ENCODE measurements around the gene UBN1. TPM values are rescaled to one million over a fixed set of nuclear protein-coding genes. Genes with fewer than 3 reads are reported as not detected.

Gene UBN1
- polyA plus RNA-seq, 1 donor (not counting 4 experiments of a cell fraction or from before 2014, with no cell fraction given) = 11.5 TPM

DNA sequence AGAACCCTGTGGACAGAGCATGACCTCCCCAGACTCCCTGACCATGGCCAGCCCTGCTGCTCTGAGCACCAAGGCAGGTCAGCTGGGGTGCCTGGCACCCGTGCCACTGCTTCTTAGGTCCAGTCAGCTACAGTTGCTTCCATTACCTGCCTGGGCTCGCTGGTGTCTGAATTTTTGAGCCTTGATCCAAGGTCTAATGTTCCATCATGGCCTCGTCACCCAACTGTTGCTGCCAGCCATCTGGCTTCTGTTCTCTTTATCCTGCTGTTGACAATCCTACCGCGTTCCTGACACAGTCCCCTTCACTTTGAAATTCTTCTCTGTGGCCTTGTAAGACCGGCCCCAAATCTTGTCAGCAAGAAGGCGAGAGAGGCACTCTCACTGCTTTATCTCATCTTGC lies 16.9 kb upstream of the UBN1 start:
- Histone ChIP-seq H2AFZ (ENCODE audit: control insufficient read depth, low read length) (no peak overlapping the region), H3K9ac (ENCODE audit: control insufficient read depth, extremely low read depth, insufficient read depth, low read length) (no peak overlapping the region), H3K9me1 (ENCODE audit: control insufficient read depth, extremely low read depth, insufficient read depth, low read length) (no peaks in the 10 kb centered on the region), H3K4me2 (ENCODE audit: control insufficient read depth, extremely low read depth, insufficient read depth, low read depth, low read length) (no peak overlapping the region), H3K79me2 (ENCODE audit: control insufficient read depth, insufficient read depth, low read length) (peaks cover 16% of the 10 kb centered on the region), H4K20me1 (ENCODE audit: control insufficient read depth, extremely low read depth, insufficient read depth, low read length) (no peaks in the 10 kb centered on the region), H3K4me3 (ENCODE audit: control insufficient read depth in 2 of 3, extremely low read depth in 1 of 3, insufficient read depth in 2 of 3, low read depth in 1 of 3, low read length in 3 of 3) (no peak overlapping the region), H3K27me3 (ENCODE audit: control insufficient read depth, extremely low read depth, insufficient read depth, low read length) (no peaks in the 10 kb centered on the region), H3K9me3 (ENCODE audit: control insufficient read depth, low read depth, low read length) (no peaks in the 10 kb centered on the region), H3K27ac (ENCODE audit: control insufficient read depth, insufficient read depth, low read length) (no peak overlapping the region), H3K36me3 (ENCODE audit: control insufficient read depth in 2 of 2, extremely low read depth in 1 of 2, insufficient read depth in 2 of 2, low read length in 2 of 2) (peaks cover 41 to 57% of the 10 kb centered on the region in 2 experiments), H3K4me1 (ENCODE audit: control insufficient read depth, extremely low read depth, insufficient read depth, low read length) (no peaks in the 10 kb centered on the region)
- FAIRE-seq (no peak), DNase-seq (ENCODE audit: low read depth, low spot score) (no peak)
- TF ChIP-seq, protein P1, sequence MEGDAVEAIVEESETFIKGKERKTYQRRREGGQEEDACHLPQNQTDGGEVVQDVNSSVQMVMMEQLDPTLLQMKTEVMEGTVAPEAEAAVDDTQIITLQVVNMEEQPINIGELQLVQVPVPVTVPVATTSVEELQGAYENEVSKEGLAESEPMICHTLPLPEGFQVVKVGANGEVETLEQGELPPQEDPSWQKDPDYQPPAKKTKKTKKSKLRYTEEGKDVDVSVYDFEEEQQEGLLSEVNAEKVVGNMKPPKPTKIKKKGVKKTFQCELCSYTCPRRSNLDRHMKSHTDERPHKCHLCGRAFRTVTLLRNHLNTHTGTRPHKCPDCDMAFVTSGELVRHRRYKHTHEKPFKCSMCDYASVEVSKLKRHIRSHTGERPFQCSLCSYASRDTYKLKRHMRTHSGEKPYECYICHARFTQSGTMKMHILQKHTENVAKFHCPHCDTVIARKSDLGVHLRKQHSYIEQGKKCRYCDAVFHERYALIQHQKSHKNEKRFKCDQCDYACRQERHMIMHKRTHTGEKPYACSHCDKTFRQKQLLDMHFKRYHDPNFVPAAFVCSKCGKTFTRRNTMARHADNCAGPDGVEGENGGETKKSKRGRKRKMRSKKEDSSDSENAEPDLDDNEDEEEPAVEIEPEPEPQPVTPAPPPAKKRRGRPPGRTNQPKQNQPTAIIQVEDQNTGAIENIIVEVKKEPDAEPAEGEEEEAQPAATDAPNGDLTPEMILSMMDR (optimal IDR thresholded peaks at IDR 0.05 in 1 of 3, IDR thresholded peaks at IDR 0.05 in 1 of 3, conservative IDR thresholded peaks at IDR 0.05 in 1 of 3; ENCODE audit: extremely low read depth in 1 of 3, insufficient read depth in 2 of 3, low read length in 3 of 3) = no peak
- no peak for TF ChIP-seq EZH2 (IDR thresholded peaks at IDR 0.05; ENCODE audit: low read length)
- dilution Hi-C loops (cut with MboI; ENCODE audit: extremely low pct_ligation_motif_present, low sequenced_read_pairs) = no loop called here

DNA sequence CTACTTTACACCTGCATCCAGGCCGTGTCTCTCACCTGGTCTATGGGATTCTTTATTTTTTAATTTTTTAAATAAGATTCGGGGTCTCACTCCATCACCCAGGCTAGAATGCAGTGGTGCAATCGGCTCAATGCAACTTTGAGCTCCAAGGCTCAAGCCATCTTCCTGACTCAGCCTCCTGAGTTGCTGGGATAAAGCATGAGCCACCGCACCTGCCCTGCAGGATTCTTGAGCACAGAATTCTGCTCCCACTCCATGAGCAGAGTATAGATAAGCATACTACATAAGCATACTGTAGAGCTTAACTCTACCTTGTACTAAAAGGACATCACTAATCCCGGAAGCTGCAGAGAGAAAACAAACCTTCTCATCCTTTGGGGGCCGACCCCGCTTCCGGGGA lies 15.7 kb upstream of the UBN1 start:
- no peak overlapping the region for H2AFZ ChIP-seq (ENCODE audit: control insufficient read depth, low read length)
- H3K36me3 ChIP-seq (ENCODE audit: control insufficient read depth in 2 of 2, extremely low read depth in 1 of 2, insufficient read depth in 2 of 2, low read length in 2 of 2) = peaks cover 39 to 50% of the 10 kb centered on the region in 2 experiments
- no peaks in the 10 kb centered on the region for H3K4me1 ChIP-seq (ENCODE audit: control insufficient read depth, extremely low read depth, insufficient read depth, low read length)
- peaks cover 16% of the 10 kb centered on the region for H3K79me2 ChIP-seq (ENCODE audit: control insufficient read depth, insufficient read depth, low read length)
- no peak overlapping the region for H3K4me2 ChIP-seq (ENCODE audit: control insufficient read depth, extremely low read depth, insufficient read depth, low read depth, low read length)
- no peak overlapping the region for H3K4me3 ChIP-seq (ENCODE audit: control insufficient read depth in 2 of 3, extremely low read depth in 1 of 3, insufficient read depth in 2 of 3, low read depth in 1 of 3, low read length in 3 of 3)
- H3K9me1 ChIP-seq (ENCODE audit: control insufficient read depth, extremely low read depth, insufficient read depth, low read length) = no peaks in the 10 kb centered on the region
- H3K27ac ChIP-seq (ENCODE audit: control insufficient read depth, insufficient read depth, low read length) = no peak overlapping the region
- H3K27me3 ChIP-seq (ENCODE audit: control insufficient read depth, extremely low read depth, insufficient read depth, low read length) = no peaks in the 10 kb centered on the region
- no peak overlapping the region for H3K9ac ChIP-seq (ENCODE audit: control insufficient read depth, extremely low read depth, insufficient read depth, low read length)
- dilution Hi-C loops (cut with MboI; ENCODE audit: extremely low pct_ligation_motif_present, low sequenced_read_pairs) = no loop called here
- DNase-seq (ENCODE audit: low read depth, low spot score) = no peak
- FAIRE-seq = no peak
- TF ChIP-seq, protein P1 (optimal IDR thresholded peaks at IDR 0.05 in 1 of 3, IDR thresholded peaks at IDR 0.05 in 1 of 3, conservative IDR thresholded peaks at IDR 0.05 in 1 of 3; ENCODE audit: extremely low read depth in 1 of 3, insufficient read depth in 2 of 3, low read length in 3 of 3) = no peak
- TF ChIP-seq EZH2 (IDR thresholded peaks at IDR 0.05; ENCODE audit: low read length) = no peak
- no peaks in the 10 kb centered on the region for H4K20me1 ChIP-seq (ENCODE audit: control insufficient read depth, extremely low read depth, insufficient read depth, low read length)
- no peaks in the 10 kb centered on the region for H3K9me3 ChIP-seq (ENCODE audit: control insufficient read depth, low read depth, low read length)
